Mesenteric fat pad (tissue), 1 donor: ENCODE measurements around the gene REV3L. TPM values are rescaled to one million over a fixed set of nuclear protein-coding genes. Genes with fewer than 3 reads are reported as not detected.
"Not testable (repeated sequence)": the region's sequence is repeated elsewhere in the genome, so short reads cannot be mapped to it uniquely, and the experiment has no call there.

ENCODE experiments used
- DNase-seq: peaks from one replicate; pipeline ENCODE4 v3.0.0-alpha.2; 2020; ENCODE audit warnings: low spot score
- total RNA-seq: library from RNA; stranded (reverse); fragmentation: NEBNext Ultra II Directional; extraction: Animal tissue kit (Norgen Biotek cat#: 25700); gene quantifications from one replicate; pipeline ENCODE4 v1.2.1, GENCODE V29; 2021
- donor health status: DM: yes; HTN: yes; CAD: no.

REV3L gene
- total RNA-seq, 1 donor from 2014 or later: 63.7 TPM

DNA sequence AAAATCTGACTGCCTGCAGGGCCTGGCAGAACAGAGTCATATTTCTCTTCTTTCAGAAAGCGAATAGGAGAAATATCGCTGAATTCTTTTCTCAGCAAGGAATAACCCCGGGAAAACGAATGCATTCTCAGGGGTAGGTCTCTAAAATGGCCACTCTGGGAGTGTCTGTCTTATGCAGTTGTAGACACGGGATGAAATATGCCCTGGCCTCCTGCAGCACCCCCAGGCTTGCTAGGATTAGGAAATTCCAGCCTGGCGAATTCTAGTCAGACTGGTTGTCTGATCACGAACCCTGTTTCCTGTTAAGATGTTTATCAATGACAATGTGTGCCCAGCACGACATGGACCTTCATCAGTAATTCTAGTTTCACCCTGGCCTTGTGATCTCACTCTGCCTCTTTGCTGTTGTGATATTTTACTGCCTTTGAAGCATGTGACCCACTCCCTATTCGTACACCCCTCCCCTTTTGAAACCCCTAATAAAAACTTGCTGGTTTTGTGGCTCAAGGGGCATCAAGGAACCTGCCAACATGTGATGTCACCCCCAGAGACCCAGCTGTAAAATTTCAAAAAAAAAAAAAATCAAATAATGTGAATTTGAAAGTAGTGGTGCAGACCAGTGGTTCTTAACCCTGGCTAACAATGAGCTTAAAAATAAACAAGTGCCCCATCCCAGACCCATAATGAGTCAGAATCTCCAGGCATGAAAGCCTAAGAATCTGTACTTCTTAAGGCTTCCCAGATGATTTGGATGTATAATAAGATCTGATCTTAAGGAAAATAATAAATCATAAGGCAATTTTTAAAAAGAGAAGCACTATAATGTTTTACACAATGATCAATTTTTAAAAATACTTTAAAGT, 181.8 kb downstream of the REV3L start:
- not testable (repeated sequence) for DNase-seq

DNA sequence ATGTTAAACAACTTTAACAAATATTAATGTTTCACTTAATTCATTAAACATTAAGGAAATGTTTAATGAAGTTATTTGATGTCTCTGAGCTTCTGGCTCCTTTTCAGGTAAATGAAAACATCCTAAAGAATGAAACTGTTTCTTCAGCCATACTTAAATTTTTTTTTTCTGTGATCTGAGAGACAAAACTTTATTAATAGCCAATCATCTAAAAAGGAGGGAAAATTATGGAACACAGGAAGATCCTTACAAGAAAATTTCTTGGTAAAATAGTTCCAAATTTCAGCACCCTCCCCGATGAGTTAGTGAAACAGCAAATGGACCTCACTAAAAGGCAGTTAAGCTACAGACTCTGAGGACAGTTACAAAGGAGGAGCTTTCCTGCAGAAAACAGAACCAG, 185.2 kb downstream of the REV3L start:
- DNase-seq: no peak

DNA sequence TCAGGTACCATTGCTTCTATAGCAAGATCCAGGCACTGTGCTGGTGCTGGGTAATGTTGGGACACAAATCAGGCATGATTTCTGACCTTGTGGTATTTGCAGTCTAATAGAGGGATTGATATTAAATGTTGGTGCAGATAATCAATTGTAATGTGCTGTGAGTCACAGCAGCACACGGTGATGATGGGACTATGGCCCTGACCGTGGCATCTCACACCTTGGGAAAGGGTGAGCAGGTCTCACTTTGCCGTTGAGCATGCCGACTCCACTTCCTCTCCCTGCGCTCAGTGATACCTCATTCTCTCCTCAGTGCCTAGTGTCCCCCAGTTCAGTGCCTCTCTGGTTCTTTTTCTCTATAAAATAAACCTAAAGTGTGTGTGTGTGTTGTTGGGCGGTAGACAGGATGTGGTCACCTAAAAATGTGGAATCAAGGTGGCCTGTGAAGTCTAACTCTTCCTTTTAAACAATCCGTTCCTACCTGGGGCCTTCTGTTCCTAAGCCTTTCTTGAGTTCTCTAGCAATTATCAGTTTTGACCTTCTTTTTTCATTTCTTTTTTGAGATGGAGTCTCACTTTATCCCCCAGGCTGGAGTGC, 188.5 kb downstream of the REV3L start:
- DNase-seq: no peak

DNA sequence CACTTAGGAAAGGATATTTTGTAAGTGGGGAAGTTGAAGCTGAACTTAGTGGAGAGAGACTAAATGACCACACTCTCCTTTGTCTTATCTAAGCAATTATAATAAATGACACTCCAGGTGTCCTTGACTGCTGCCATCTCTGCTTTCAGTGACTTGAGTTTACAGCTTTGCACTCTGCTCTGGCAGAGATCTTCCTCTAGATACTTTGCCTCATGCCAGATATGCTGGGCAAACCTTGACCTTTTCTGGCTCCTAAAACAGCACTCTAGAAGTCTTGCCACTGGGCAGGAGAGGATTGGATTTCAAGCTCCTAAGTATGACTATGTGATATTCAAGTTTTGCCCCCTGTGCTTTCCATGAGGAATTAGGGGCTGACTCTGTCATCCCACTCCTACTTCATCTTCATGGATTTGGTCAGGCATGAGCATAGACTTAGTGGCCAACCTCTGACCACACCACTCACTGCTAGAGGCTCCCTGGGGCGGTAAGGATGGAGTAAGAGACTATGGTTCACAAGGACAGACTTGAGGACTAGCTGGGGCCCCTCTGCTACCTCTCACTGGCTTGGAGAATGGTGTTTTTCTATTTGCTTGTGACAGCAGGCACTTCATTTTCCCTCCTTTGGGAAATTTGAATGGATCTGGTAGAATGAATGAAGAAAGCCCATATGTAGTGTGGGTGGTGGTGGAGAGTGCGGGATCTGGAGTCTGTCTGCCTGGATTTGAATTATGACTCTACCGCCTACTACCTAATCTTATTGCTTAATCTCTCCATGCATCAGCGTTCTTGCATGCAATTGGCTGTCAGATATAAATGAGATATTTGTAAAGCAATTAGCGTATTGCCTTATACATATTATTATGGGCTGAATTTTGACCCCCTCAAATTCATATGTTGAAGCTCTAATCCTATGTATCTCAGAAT, 191.4 kb downstream of the REV3L start:
- DNase-seq: no peak

DNA sequence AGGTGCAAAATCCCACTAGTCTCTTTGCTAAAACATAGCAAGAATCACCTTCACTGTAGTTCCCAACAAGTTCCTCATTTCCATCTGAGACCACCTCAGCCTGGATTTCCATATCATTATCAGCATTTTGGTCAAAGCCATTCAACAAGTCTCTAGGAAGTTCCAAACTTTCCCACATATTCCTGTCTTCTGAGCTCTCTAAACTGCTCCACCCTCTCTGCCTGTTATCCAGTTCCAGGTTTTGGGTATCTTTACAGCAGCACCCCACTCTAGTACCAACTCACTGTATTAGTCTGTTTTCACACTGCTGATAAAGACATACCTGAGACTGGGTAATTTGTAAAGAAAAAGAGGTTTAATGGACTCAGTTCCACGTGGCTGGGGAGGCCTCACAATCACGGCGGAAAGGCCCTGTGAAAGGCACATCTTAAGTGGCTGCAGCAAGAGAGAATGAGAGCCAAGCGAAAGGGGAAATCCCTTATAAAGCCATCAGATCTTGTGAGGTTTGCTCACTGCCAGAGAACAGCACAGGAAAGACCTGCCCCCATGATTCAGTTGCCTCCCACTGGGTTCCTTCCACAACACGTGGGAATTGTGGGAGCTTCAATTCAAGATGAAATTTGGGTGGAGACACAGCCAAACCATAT, 192.2 kb downstream of the REV3L start:
- DNase-seq: not testable (repeated sequence)

DNA sequence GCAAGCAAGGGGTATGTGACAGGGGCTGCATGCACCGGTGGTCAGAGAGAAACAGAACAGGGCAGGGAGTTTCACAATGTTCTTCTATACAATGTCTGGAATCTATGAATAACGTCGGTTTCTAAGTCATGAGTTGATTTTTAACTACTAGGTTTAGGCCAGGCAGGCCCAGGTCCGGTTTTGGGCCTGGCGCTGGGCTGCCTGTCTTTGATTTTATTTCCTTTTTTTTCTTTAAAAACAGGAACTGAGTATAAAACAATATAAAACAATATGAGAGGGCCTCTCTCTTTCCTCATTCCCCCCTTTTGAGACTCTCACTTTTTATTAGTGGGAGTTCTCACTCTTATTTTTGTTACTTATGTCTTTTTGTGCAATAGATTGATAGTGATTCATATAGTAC, 198.7 kb downstream of the REV3L start:
- DNase-seq: not testable (repeated sequence)

DNA sequence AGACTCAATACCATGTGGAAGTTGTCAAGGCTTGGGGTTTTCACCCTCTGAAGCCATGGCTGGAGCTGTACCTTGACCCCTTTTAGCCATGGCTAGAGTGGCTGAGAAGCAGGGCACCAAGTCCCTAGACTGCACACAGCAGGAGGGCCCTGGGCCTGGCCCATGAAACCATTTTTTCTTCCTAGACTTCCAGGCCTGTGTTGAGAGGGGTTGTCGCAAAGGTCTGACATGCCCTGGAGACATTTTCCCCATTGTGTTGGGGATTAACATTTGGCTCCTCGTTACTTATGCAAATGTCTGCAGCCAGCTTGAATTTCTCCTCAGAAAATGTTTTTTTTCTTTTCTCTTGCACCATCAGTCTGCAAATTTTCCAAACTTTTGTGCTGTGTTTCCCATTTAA, 199.3 kb downstream of the REV3L start:
- no peak for DNase-seq

DNA sequence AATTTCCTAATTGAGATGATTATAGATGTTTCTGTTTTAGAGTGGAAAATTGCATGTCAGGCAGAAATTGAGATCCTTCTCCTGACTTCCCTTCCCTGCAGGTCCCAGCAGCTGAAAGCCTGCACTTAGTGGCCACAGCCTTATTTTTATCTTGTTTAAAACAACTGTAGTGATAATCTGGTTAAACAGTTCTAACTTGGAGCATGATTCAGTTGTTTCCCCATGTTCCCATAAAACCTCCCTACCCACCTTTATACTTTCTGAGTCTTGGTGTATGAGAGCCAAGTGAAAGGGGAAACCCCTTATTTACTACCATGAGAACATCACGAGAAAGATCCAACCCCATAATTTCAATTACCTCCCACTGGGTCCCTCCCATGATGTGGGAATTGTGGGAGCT, 200.5 kb downstream of the REV3L start:
- no peak for DNase-seq

DNA sequence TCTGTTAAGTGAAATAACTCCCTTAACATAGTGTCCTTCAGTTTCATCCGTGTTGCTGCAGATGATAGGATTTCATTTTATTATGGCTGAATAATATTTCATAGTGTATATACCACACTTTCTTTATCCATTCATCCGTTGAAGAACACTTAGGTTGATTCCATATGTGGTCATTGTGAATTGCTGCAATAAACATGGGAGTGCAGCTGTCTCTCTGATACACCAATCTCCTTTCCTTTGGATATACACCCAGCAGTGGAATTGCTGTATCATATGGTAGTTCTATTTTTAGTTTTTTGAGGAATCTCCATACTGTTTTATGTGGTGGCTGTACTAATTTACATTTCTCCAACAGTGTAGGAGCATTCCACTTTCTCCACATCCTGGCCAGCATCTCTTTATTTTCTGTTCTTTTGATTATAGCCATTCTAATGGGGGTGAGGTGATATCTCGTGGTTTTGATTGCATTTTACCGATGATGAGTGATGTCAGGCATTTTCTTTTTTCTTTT, 202.5 kb downstream of the REV3L start:
- DNase-seq: no peak

DNA sequence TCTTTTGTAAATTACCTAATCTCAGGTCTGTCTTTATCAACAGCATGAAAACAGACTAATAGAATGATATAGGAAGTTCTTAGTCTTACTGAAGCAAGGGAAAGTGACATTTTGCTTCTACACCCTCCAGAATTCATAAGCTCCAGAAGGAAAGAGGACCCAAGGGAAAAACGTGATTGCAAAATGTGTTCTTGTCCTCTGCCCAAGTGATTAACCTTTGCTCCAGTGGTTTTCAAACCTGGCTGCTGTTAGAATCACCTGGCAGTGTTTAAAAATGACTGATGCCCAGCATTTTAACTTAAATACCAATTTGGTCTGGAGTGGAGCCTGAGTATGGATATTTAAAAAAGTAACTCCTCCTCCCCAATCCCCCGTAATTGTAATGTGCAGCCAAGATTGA, 204.3 kb downstream of the REV3L start:
- DNase-seq: no peak

DNA sequence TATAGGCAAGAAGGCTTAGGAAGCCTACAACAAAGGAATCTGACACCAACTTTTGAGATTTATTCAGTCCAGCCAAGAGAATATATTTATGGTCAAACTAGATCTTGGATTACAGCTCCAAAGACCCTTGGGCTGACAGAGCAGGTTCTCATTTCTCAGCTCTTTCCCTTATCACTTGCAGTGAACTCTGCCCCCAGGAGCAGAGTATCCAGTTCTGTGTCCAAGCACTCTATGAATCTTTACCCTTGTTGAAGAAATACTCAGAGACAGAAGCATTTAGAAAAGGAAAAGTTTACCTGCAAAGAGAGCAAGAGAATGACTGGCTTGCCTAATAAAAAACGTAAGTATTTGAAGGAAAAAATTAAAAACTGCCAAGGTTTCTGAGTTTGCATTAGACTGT, 205.2 kb downstream of the REV3L start:
- DNase-seq: no peak

DNA sequence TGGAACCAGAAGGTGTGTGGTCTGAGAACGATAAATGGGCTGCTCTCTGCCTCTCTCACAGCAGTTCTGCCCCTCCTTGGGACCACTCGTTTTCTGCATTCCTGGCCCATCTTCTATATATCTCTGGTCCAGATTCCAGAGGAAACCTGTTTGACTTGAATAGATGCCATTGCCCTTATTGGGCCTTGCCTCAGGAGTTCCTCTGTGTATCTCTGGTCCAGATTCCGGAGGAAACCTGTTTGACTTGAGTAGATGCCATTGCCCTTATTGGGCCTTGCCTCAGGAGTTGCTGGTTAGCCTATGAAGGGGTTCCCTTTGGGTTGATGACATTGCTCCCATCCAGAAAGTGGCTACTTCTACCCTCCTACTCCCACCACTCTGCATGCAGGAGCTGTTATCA, 206.3 kb downstream of the REV3L start:
- no peak for DNase-seq

DNA sequence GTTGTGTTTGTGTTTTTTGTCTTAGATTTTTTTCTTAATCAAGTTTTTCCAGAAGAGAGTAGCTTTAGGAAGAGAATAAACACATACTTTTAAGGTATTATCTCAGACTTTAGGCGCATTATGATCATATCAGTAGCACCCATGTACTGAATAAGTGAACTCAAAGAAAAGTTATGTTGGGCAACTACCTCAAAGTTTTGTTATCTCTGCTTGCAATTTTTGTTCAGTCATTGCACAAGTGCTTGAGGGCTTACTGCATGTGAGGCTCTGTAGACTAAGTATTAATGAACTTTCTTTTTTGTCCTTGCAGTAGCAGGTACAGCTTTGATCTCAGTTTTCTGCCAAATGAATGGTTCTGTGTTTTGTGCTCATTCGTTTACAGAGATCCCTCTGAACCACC, 206.7 kb downstream of the REV3L start:
- DNase-seq: no peak

DNA sequence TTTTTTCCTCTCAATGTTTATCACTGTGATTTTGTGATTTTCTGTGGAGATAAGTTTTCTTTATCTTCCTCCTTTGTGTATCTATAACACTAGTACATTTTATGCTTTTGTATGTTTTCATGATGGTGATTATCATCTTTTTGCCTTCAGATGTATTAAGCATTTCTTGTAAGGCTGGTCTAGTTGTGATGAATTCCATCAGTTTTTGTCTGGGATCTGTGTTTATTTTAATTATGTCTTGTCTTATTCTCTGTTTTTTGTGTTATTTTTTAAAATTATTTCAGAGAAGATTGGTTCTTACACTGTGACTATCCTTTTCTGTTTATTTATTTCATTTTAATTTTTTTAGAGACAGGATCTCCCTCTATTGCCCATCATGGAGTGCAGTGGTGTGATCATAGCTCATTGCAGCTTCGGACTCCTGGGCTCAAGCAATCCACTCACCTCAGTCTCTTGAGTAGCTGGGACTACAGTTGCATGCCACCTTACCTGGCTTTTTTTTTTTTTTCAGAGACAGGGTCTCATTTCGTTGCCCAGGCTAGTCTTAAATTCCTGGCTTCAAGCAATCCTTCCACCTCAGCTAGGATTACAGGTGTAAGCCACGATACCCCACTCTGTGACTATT, 208.3 kb downstream of the REV3L start:
- DNase-seq: no peak

DNA sequence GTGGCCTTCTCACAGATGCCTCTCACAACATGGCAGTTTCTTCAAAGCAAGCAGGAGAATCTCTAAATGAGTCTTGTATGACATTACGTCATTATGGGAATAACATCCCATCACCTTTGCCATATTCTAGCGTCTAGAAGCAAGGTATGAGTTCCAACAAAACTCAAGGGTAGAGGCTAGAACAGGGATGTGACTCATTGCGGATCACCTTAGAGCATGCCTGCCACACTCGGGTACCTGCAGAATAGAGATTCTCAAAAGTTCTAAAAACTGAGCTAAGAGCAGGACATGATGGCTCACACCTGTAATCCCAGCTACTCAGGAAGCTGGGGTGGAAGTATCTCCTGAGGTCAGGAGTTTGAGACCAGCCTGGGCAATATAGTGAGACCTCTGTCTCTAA, 212.9 kb downstream of the REV3L start:
- DNase-seq: no peak

DNA sequence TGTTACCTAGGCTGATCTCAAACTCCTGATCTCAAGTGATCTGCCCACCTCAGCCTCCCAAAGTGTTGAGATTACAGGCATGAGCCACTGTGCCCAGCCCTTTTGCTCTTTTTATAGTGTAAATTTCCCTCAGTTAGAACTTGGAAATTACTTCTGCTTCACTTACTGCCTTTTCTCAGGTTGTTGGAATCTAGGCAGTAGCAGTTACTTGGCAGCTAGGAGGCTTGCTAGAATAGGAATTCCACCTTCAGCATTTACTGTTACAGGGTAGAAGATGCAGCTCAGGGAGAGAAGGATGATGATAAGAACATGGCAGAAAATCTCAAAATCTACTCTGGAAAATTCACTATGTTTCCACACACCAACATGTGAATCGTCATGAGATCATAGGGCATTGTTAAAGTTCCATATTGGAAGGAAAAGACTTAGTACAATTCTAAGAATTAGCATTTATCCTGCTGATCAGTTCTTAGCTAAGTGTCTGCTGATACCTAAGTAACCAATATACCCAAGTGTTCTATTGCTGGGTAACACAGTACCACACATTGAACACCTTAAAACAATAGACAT, 213.5 kb downstream of the REV3L start:
- DNase-seq: no peak

DNA sequence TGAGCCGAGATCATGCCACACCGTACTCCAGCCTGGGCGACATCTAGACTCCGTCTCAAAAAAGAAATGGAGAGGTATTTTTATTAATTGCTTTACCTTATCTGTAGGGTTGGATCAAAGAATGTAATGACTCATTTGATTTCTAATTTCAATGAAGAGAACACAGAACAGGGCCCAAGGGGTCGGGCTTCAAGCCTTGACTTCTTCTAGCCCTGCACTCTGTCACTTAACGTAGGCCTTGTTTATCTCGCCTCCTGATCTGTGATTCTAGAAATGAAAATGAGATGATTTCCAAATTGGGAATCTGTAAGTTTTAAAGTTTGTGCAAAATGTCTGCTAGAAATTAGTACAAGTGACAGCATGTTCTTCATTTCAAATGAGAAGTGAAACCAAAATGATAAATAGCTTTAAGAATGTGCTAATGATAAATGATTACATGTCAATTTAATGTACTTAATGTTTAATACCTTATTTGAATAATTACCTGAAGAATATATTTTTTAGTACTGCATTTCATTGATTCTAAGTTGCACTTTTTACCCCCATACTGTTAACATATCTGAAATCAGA, 215.2 kb downstream of the REV3L start:
- DNase-seq: no peak

DNA sequence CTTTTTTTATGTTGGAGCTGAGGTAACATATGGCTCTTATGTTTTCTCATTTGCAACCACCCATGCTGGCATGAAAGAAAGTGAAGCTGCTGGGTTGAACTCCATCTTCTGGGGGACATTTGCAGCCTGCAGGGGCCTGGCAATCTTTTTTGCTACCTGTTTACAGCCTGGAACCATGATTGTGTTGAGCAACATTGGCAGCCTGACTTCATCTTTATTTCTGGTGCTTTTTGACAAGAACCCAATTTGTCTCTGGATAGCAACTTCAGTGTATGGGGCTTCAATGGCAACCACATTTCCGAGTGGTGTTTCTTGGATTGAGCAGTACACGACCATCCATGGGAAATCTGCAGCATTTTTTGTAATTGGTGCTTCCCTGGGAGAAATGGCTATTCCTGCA, 216.7 kb downstream of the REV3L start:
- DNase-seq: no peak

DNA sequence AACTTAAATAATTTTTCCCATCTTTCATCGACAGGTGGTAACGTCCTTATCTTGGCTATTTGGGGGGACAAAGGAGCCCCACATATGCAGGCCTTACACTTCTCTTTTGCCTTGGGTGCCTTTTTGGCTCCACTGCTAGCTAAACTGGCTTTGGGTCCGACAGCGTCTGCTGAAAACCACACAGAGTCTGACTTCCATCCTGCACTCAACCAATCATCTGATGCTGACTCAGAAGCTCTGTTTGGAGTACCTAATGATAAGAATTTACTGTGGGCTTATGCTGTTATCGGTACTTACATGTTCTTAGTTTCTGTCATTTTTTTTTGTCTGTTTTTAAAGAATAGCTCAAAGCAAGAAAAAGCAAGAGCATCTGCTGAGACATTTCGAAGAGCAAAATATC, 217.2 kb downstream of the REV3L start:
- no peak for DNase-seq

DNA sequence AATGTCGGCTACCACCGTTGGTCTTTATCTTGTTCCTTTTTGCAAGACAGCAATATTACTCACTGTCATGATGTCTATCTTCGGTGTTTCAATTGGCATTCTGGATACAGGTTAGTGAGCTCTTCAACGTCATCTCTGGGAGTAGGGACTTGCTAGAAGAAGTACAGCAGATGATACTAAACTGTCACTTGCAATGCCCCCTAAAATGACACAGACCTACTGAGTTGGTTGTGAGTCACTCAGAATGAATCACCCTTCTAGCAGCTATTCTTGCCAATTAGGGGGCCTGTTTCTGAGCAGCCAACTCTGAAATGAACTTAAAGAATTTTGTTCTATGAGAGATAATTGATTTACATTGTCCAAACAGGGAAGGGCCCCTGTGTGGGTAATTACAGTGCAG, 219.2 kb downstream of the REV3L start:
- DNase-seq: no peak
